Measurements from ENCODE around the gene VAV3.

Gene VAV3

DNA sequence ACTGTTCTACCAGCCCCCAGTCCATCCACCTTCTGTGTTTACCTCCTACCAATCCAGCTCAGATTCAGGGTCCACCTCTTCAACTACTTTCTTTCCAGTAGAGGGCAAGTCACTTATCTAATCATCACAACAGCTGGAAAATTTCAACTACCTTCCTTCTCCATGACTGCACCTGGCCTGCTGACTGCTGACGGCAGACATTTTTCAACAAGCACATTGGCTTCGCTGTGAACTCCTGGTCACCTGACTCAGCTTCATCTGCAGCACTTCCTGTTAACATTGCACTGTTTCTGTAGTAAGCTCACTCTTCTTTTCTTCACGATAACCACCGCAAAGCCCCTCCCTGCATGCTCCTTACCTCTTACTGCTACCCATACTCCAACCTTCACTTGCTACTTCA lies 418.4 kb downstream of the VAV3 start:
- no peak overlapping the region for H3K27ac ChIP-seq (ENCODE audit: low read length, poor library complexity, severe bottlenecking)
- no peak overlapping the region for H3K18ac ChIP-seq (ENCODE audit: low read depth in 1 of 2, low read length in 2 of 2)
- 90% methylated on average over 4 of the region's 4 CpGs for WGBS
- H4K91ac ChIP-seq (ENCODE audit: low read length), result no peak overlapping the region
- no peak overlapping the region for H3K4me2 ChIP-seq (ENCODE audit: low read length, poor library complexity, severe bottlenecking)
- H3K9ac ChIP-seq (ENCODE audit: low read length), result no peak overlapping the region
- no peaks in the 10 kb centered on the region for H3K4me1 ChIP-seq (ENCODE audit: control insufficient read depth, insufficient read depth, low read depth, low read length)
- no peak overlapping the region for H4K8ac ChIP-seq (ENCODE audit: low read length)
- no peak overlapping the region for H3K4me3 ChIP-seq (ENCODE audit: insufficient read depth in 1 of 2, low read depth in 1 of 2, low read length in 2 of 2)
- no peak overlapping the region for H2BK120ac ChIP-seq (ENCODE audit: low read depth, low read length)
- H2AFZ ChIP-seq (ENCODE audit: low read depth, low read length), result no peak overlapping the region
- no peaks in the 10 kb centered on the region for H3K36me3 ChIP-seq (ENCODE audit: control insufficient read depth in 1 of 2, insufficient read depth in 2 of 2, low read depth in 1 of 2, low read length in 2 of 2)
- no peak for DNase-seq
- H3K79me1 ChIP-seq (replicated peaks; ENCODE audit: low read length, poor library complexity, severe bottlenecking), result no peaks in the 10 kb centered on the region
- H3K27me3 ChIP-seq (ENCODE audit: control insufficient read depth in 1 of 2, insufficient read depth in 1 of 2, low read length in 2 of 2), result no peaks in the 10 kb centered on the region
- no peaks in the 10 kb centered on the region for H3K9me3 ChIP-seq (ENCODE audit: control insufficient read depth, low read length)
- H2AK5ac ChIP-seq (ENCODE audit: low read length, severe bottlenecking), result no peak overlapping the region
- no peak overlapping the region for H2BK12ac ChIP-seq (ENCODE audit: low read length in 2 of 2)
- no peak overlapping the region for H2BK15ac ChIP-seq (ENCODE audit: low read depth, poor library complexity, severe bottlenecking)
- H2BK5ac ChIP-seq (ENCODE audit: low read depth, low read length, poor library complexity, severe bottlenecking), result no peak overlapping the region
- H3K4ac ChIP-seq (ENCODE audit: low read depth in 1 of 2, low read length in 2 of 2), result no peak overlapping the region
- H3K14ac ChIP-seq (ENCODE audit: low read length in 2 of 2), result no peak overlapping the region
- no peak overlapping the region for H3K23ac ChIP-seq (ENCODE audit: low read length in 2 of 2)

DNA sequence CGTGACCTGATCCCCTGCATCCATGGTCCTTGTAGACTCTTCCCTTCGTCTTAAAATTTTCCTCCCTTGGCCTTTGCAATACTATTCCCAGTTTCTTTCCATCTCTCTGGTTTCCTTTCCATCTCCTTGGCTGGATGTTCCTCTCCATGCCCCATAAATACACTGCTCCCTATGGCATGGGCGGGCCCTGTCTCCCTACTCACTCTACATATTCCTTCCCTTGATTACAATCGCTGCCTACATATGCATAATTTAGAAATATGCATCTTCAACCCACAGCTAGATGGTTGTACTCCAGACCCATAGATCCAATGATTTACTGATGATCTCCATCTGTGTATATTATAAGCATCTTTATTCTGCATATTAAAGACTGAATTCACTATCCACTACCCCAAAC lies 419.1 kb downstream of the VAV3 start:
- no peak for DNase-seq
- Histone ChIP-seq H3K79me1 (replicated peaks; ENCODE audit: low read length, poor library complexity, severe bottlenecking) (no peaks in the 10 kb centered on the region), H3K4me2 (ENCODE audit: low read length, poor library complexity, severe bottlenecking) (no peak overlapping the region), H3K9me3 (ENCODE audit: control insufficient read depth, low read length) (no peaks in the 10 kb centered on the region), H2AK5ac (ENCODE audit: low read length, severe bottlenecking) (no peak overlapping the region), H3K27me3 (ENCODE audit: control insufficient read depth in 1 of 2, insufficient read depth in 1 of 2, low read length in 2 of 2) (no peaks in the 10 kb centered on the region), H4K8ac (ENCODE audit: low read length) (no peak overlapping the region), H3K14ac (ENCODE audit: low read length in 2 of 2) (no peak overlapping the region), H2BK15ac (ENCODE audit: low read depth, poor library complexity, severe bottlenecking) (no peak overlapping the region), H3K9ac (ENCODE audit: low read length) (no peak overlapping the region), H3K4ac (ENCODE audit: low read depth in 1 of 2, low read length in 2 of 2) (no peak overlapping the region), H2BK5ac (ENCODE audit: low read depth, low read length, poor library complexity, severe bottlenecking) (no peak overlapping the region), H3K23ac (ENCODE audit: low read length in 2 of 2) (no peak overlapping the region), H2BK12ac (ENCODE audit: low read length in 2 of 2) (no peak overlapping the region), H3K4me3 (ENCODE audit: insufficient read depth in 1 of 2, low read depth in 1 of 2, low read length in 2 of 2) (no peak overlapping the region), H3K18ac (ENCODE audit: low read depth in 1 of 2, low read length in 2 of 2) (no peak overlapping the region), H2AFZ (ENCODE audit: low read depth, low read length) (no peak overlapping the region), H4K91ac (ENCODE audit: low read length) (no peak overlapping the region), H2BK120ac (ENCODE audit: low read depth, low read length) (no peak overlapping the region), H3K27ac (ENCODE audit: low read length, poor library complexity, severe bottlenecking) (no peak overlapping the region), H3K36me3 (ENCODE audit: control insufficient read depth in 1 of 2, insufficient read depth in 2 of 2, low read depth in 1 of 2, low read length in 2 of 2) (no peaks in the 10 kb centered on the region), H3K4me1 (ENCODE audit: control insufficient read depth, insufficient read depth, low read depth, low read length) (no peaks in the 10 kb centered on the region)
- 60% methylated on average over 4 of the region's 4 CpGs for WGBS

DNA sequence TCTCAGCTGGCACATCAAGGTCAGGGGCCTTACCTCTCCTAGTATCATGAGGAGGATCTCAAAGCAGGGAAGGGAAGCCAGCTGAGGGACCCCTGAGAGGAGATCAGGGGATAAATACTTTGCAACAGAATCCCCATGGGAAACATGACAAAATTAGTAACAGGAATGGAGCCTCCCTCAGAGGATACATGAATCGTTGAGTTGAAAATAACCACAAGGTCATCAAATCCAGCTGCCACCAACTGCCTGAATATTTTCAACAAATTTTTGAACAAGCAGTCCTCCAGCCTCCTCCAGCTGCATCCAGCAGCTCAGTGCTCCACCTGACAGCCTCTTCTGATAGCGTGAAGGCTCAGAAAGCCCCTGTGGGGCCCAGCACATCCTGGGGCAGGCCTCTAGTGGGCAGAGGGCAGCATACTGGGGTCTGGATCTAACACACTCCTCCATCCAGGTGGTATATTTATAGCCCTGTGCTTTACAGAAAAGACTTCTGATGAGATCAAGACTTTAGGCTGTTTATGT lies 419.9 kb downstream of the VAV3 start:
- Histone ChIP-seq H3K79me1 (replicated peaks; ENCODE audit: low read length, poor library complexity, severe bottlenecking) (no peaks in the 10 kb centered on the region), H2AFZ (ENCODE audit: low read depth, low read length) (no peak overlapping the region), H2BK120ac (ENCODE audit: low read depth, low read length) (no peak overlapping the region), H3K9me3 (ENCODE audit: control insufficient read depth, low read length) (no peaks in the 10 kb centered on the region), H3K14ac (ENCODE audit: low read length in 2 of 2) (no peak overlapping the region), H2BK15ac (ENCODE audit: low read depth, poor library complexity, severe bottlenecking) (no peak overlapping the region), H3K4me3 (ENCODE audit: insufficient read depth in 1 of 2, low read depth in 1 of 2, low read length in 2 of 2) (no peak overlapping the region), H2BK5ac (ENCODE audit: low read depth, low read length, poor library complexity, severe bottlenecking) (no peak overlapping the region), H3K18ac (ENCODE audit: low read depth in 1 of 2, low read length in 2 of 2) (no peak overlapping the region), H3K23ac (ENCODE audit: low read length in 2 of 2) (no peak overlapping the region), H3K27me3 (ENCODE audit: control insufficient read depth in 1 of 2, insufficient read depth in 1 of 2, low read length in 2 of 2) (no peaks in the 10 kb centered on the region), H2BK12ac (ENCODE audit: low read length in 2 of 2) (no peak overlapping the region), H3K4ac (ENCODE audit: low read depth in 1 of 2, low read length in 2 of 2) (no peak overlapping the region), H4K91ac (ENCODE audit: low read length) (no peak overlapping the region), H3K27ac (ENCODE audit: low read length, poor library complexity, severe bottlenecking) (no peak overlapping the region), H3K9ac (ENCODE audit: low read length) (no peak overlapping the region), H2AK5ac (ENCODE audit: low read length, severe bottlenecking) (no peak overlapping the region), H3K36me3 (ENCODE audit: control insufficient read depth in 1 of 2, insufficient read depth in 2 of 2, low read depth in 1 of 2, low read length in 2 of 2) (no peaks in the 10 kb centered on the region), H3K4me1 (ENCODE audit: control insufficient read depth, insufficient read depth, low read depth, low read length) (no peaks in the 10 kb centered on the region), H3K4me2 (ENCODE audit: low read length, poor library complexity, severe bottlenecking) (no peak overlapping the region), H4K8ac (ENCODE audit: low read length) (no peak overlapping the region)
- 81% methylated on average over 1 of the region's 2 CpGs for WGBS
- DNase-seq, result no peak

DNA sequence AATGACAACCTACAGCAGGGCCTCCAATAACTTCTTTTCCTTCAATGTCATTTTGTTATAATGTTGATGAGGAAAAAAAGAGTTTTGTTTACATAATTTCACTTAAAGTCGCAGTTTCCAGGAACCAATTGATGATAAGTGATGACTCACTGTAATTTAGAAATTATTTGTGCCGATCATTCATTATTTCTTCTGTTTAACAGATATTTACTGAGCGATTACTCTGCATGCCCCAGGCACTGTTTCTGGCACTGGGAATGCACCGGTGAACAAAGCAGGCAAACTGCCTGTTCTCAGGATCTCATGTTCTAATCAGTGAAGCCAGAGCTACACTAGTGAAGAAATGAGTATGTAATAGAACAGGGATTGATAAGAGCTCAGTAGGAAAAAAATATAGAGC lies 420.7 kb downstream of the VAV3 start:
- H2BK12ac ChIP-seq (ENCODE audit: low read length in 2 of 2), result no peak overlapping the region
- H3K4me1 ChIP-seq (ENCODE audit: control insufficient read depth, insufficient read depth, low read depth, low read length), result no peaks in the 10 kb centered on the region
- no peaks in the 10 kb centered on the region for H3K9me3 ChIP-seq (ENCODE audit: control insufficient read depth, low read length)
- no peak for DNase-seq
- H2BK5ac ChIP-seq (ENCODE audit: low read depth, low read length, poor library complexity, severe bottlenecking), result no peak overlapping the region
- no peak overlapping the region for H2AFZ ChIP-seq (ENCODE audit: low read depth, low read length)
- no peak overlapping the region for H4K8ac ChIP-seq (ENCODE audit: low read length)
- H3K36me3 ChIP-seq (ENCODE audit: control insufficient read depth in 1 of 2, insufficient read depth in 2 of 2, low read depth in 1 of 2, low read length in 2 of 2), result no peaks in the 10 kb centered on the region
- WGBS, result 93% methylated on average over 3 of the region's 4 CpGs
- no peak overlapping the region for H3K4me3 ChIP-seq (ENCODE audit: insufficient read depth in 1 of 2, low read depth in 1 of 2, low read length in 2 of 2)
- no peak overlapping the region for H2BK120ac ChIP-seq (ENCODE audit: low read depth, low read length)
- H3K79me1 ChIP-seq (replicated peaks; ENCODE audit: low read length, poor library complexity, severe bottlenecking), result no peaks in the 10 kb centered on the region
- no peak overlapping the region for H2AK5ac ChIP-seq (ENCODE audit: low read length, severe bottlenecking)
- H2BK15ac ChIP-seq (ENCODE audit: low read depth, poor library complexity, severe bottlenecking), result no peak overlapping the region
- no peak overlapping the region for H3K18ac ChIP-seq (ENCODE audit: low read depth in 1 of 2, low read length in 2 of 2)
- no peak overlapping the region for H3K14ac ChIP-seq (ENCODE audit: low read length in 2 of 2)
- no peak overlapping the region for H3K23ac ChIP-seq (ENCODE audit: low read length in 2 of 2)
- H3K27me3 ChIP-seq (ENCODE audit: control insufficient read depth in 1 of 2, insufficient read depth in 1 of 2, low read length in 2 of 2), result no peaks in the 10 kb centered on the region
- no peak overlapping the region for H3K4ac ChIP-seq (ENCODE audit: low read depth in 1 of 2, low read length in 2 of 2)
- H3K4me2 ChIP-seq (ENCODE audit: low read length, poor library complexity, severe bottlenecking), result no peak overlapping the region
- H3K9ac ChIP-seq (ENCODE audit: low read length), result no peak overlapping the region
- H3K27ac ChIP-seq (ENCODE audit: low read length, poor library complexity, severe bottlenecking), result no peak overlapping the region
- H4K91ac ChIP-seq (ENCODE audit: low read length), result no peak overlapping the region

Measured in mesenchymal stem cell (in vitro differentiated cells and primary cell).